NOMO-1 (cell line): Measurements from ENCODE around the gene PRICKLE2.

Experiments used
- DNase-seq, 2 experiments: peaks; one replicate each; lab custom pipeline; 2025; ENCODE audit not compliant: unreplicated experiment in 2 of 2; lab: John Stamatoyannopoulos, UW

PRICKLE2 gene

GRCh38 chr3:64251019-64251418 lies 25.8 kb upstream of the PRICKLE2 start:
- DNase-seq, result no peak

- DNase-seq, result no peak
These were observed 22.9 kb upstream of the PRICKLE2 start for GRCh38 chr3:64247991-64248646.

- peak; percentile 26 to 39 for DNase-seq
These were observed 19.0 kb upstream of the PRICKLE2 start for GRCh38 chr3:64244011-64244942.

GRCh38 chr3:64242435-64242834 lies 17.2 kb upstream of the PRICKLE2 start:
- DNase-seq, result no peak

- DNase-seq, result no peak
These were observed 15.7 kb upstream of the PRICKLE2 start for GRCh38 chr3:64240959-64241358.

GRCh38 chr3:64240396-64240795 lies 15.1 kb upstream of the PRICKLE2 start:
- DNase-seq, result no peak

- DNase-seq, result no peak
These were observed 14.6 kb upstream of the PRICKLE2 start for GRCh38 chr3:64239841-64240240.

- no peak for DNase-seq
These were observed 13.9 kb upstream of the PRICKLE2 start for GRCh38 chr3:64238971-64239667.

- DNase-seq, result no peak
These were observed 11.8 kb upstream of the PRICKLE2 start for GRCh38 chr3:64237083-64237482.

GRCh38 chr3:64235605-64236004 lies 10.3 kb upstream of the PRICKLE2 start:
- no peak for DNase-seq

GRCh38 chr3:64234571-64234970 lies 9.3 kb upstream of the PRICKLE2 start:
- DNase-seq, result peak; percentile 55 to 90

- DNase-seq, result no peak
These were observed 7.6 kb upstream of the PRICKLE2 start for GRCh38 chr3:64232821-64233220.

- DNase-seq, result no peak
These were observed 4.6 kb upstream of the PRICKLE2 start for GRCh38 chr3:64229903-64230302.

- no peak for DNase-seq
These were observed 2.8 kb upstream of the PRICKLE2 start for GRCh38 chr3:64228110-64228509.

GRCh38 chr3:64226730-64227129 lies 1.5 kb upstream of the PRICKLE2 start:
- DNase-seq, result no peak

- no peak for DNase-seq
These were observed 631 bp upstream of the PRICKLE2 start for GRCh38 chr3:64225695-64226499.

- no peak for DNase-seq
These were observed 1.2 kb downstream of the PRICKLE2 start for GRCh38 chr3:64223791-64224745.

GRCh38 chr3:64222501-64223111 lies 2.7 kb downstream of the PRICKLE2 start:
- no peak for DNase-seq
